Measurements from ENCODE around the gene EGR4.
A peak's percentile ranks its signal among the peaks of the same experiment; 100 is the strongest.

The EGR4 gene

GRCh38 chr2:73301636-73302035 is 8.3 kb upstream of the EGR4 start:
- Histone ChIP-seq H3K9ac (ENCODE audit: low read length in 2 of 2) (no peak overlapping the region), H3K9me3 (ENCODE audit: control insufficient read depth in 2 of 2, low read length in 2 of 2) (no peaks in the 10 kb centered on the region), H3K27me3 (ENCODE audit: control insufficient read depth in 1 of 2, insufficient read depth in 2 of 2, low read length in 2 of 2) (peaks cover 0 to 9% of the 10 kb centered on the region in 2 donors), H3K4me1 (ENCODE audit: control insufficient read depth, insufficient read depth, low read length) (no peaks in the 10 kb centered on the region), H3K4me3 (ENCODE audit: low read length in 2 of 2) (no peak overlapping the region), H3K36me3 (ENCODE audit: control insufficient read depth in 2 of 2, insufficient read depth in 2 of 2, low read length in 2 of 2) (no peaks in the 10 kb centered on the region), H3K27ac (ENCODE audit: low read length) (no peak overlapping the region)

- peaks cover under 1 to 14% of the 10 kb centered on the region in 2 donors for H3K27me3 ChIP-seq (ENCODE audit: control insufficient read depth in 1 of 2, insufficient read depth in 2 of 2, low read length in 2 of 2)
- H3K9me3 ChIP-seq (ENCODE audit: control insufficient read depth in 2 of 2, low read length in 2 of 2) = no peaks in the 10 kb centered on the region
- no peaks in the 10 kb centered on the region for H3K4me1 ChIP-seq (ENCODE audit: control insufficient read depth, insufficient read depth, low read length)
- no peaks in the 10 kb centered on the region for H3K36me3 ChIP-seq (ENCODE audit: control insufficient read depth in 2 of 2, insufficient read depth in 2 of 2, low read length in 2 of 2)
- H3K27ac ChIP-seq (ENCODE audit: low read length) = no peak overlapping the region
- H3K9ac ChIP-seq (ENCODE audit: low read length in 2 of 2) = no peak overlapping the region
- no peak overlapping the region for H3K4me3 ChIP-seq (ENCODE audit: low read length in 2 of 2)
Observed at GRCh38 chr2:73300926-73301325, 7.6 kb upstream of the EGR4 start.

GRCh38 chr2:73297586-73297985 is 4.2 kb upstream of the EGR4 start:
- no peak overlapping the region for H3K4me3 ChIP-seq (ENCODE audit: low read length in 2 of 2)
- no peak overlapping the region for H3K27ac ChIP-seq (ENCODE audit: low read length)
- peaks cover 32 to 36% of the 10 kb centered on the region in 2 donors for H3K27me3 ChIP-seq (ENCODE audit: control insufficient read depth in 1 of 2, insufficient read depth in 2 of 2, low read length in 2 of 2)
- H3K9me3 ChIP-seq (ENCODE audit: control insufficient read depth in 2 of 2, low read length in 2 of 2) = peaks cover 0 to 4% of the 10 kb centered on the region in 2 donors
- no peaks in the 10 kb centered on the region for H3K36me3 ChIP-seq (ENCODE audit: control insufficient read depth in 2 of 2, insufficient read depth in 2 of 2, low read length in 2 of 2)
- peaks cover 10% of the 10 kb centered on the region for H3K4me1 ChIP-seq (ENCODE audit: control insufficient read depth, insufficient read depth, low read length)
- no peak overlapping the region for H3K9ac ChIP-seq (ENCODE audit: low read length in 2 of 2)

GRCh38 chr2:73297151-73297559 is 3.8 kb upstream of the EGR4 start:
- no peak overlapping the region for H3K9ac ChIP-seq (ENCODE audit: low read length in 2 of 2)
- no peak overlapping the region for H3K27ac ChIP-seq (ENCODE audit: low read length)
- no peak overlapping the region for H3K4me3 ChIP-seq (ENCODE audit: low read length in 2 of 2)
- H3K4me1 ChIP-seq (ENCODE audit: control insufficient read depth, insufficient read depth, low read length) = peaks cover 13% of the 10 kb centered on the region
- H3K9me3 ChIP-seq (ENCODE audit: control insufficient read depth in 2 of 2, low read length in 2 of 2) = peaks cover 0 to 4% of the 10 kb centered on the region in 2 donors
- H3K27me3 ChIP-seq (ENCODE audit: control insufficient read depth in 1 of 2, insufficient read depth in 2 of 2, low read length in 2 of 2) = peaks cover 36 to 40% of the 10 kb centered on the region in 2 donors
- H3K36me3 ChIP-seq (ENCODE audit: control insufficient read depth in 2 of 2, insufficient read depth in 2 of 2, low read length in 2 of 2) = no peaks in the 10 kb centered on the region

- Histone ChIP-seq H3K9me3 (ENCODE audit: control insufficient read depth in 2 of 2, low read length in 2 of 2) (peaks cover 2 to 4% of the 10 kb centered on the region in 2 donors), H3K4me1 (ENCODE audit: control insufficient read depth, insufficient read depth, low read length) (peaks cover 13% of the 10 kb centered on the region), H3K36me3 (ENCODE audit: control insufficient read depth in 2 of 2, insufficient read depth in 2 of 2, low read length in 2 of 2) (no peaks in the 10 kb centered on the region), H3K9ac (ENCODE audit: low read length in 2 of 2) (no peak overlapping the region), H3K27me3 (ENCODE audit: control insufficient read depth in 1 of 2, insufficient read depth in 2 of 2, low read length in 2 of 2) (peaks cover 48 to 49% of the 10 kb centered on the region in 2 donors), H3K27ac (ENCODE audit: low read length) (no peak overlapping the region), H3K4me3 (ENCODE audit: low read length in 2 of 2) (no peak overlapping the region)
Observed at GRCh38 chr2:73295751-73296400, 2.5 kb upstream of the EGR4 start.

GRCh38 chr2:73294239-73294638 is 891 bp upstream of the EGR4 start:
- Histone ChIP-seq H3K9me3 (ENCODE audit: control insufficient read depth in 2 of 2, low read length in 2 of 2) (peaks cover 3 to 4% of the 10 kb centered on the region in 2 donors), H3K9ac (ENCODE audit: low read length in 2 of 2) (no peak overlapping the region), H3K36me3 (ENCODE audit: control insufficient read depth in 2 of 2, insufficient read depth in 2 of 2, low read length in 2 of 2) (no peaks in the 10 kb centered on the region), H3K4me1 (ENCODE audit: control insufficient read depth, insufficient read depth, low read length) (peaks cover 13% of the 10 kb centered on the region), H3K27ac (ENCODE audit: low read length) (no peak overlapping the region), H3K27me3 (ENCODE audit: control insufficient read depth in 1 of 2, insufficient read depth in 2 of 2, low read length in 2 of 2) (peaks cover 59 to 60% of the 10 kb centered on the region in 2 donors), H3K4me3 (ENCODE audit: low read length in 2 of 2) (no peak overlapping the region)

DNA sequence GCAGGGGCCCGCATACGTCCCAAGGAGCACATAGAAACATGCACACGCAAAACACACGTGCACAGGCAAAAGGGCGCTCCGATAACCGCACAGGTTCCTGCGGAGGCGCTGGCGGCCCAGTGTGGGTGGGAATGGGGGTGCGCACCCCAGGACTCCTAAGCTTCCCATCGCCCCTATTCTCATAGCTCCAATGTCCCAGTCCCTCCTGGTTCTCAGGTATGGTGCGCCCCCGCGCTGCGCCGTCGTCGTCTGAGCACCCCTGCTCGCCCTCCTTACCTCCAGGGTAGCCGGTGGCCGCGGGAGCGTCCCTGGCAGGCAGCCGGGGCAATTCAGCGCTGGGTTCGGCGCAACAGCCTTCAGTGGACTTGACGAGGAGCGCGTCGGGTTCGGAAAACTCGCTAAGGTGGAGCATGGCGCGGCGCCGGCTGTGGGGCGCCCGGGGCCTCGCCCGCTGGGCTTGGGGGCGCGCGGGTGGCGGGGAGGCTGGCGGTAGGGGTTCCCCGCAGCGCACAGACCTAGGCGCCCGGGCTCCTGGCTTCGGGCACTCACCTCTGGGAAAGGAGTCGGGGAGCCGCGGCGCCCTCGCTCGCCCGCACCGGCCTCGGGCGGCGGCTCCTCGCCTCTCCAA is 328 bp downstream of the EGR4 start:
- Histone ChIP-seq H3K4me3 (ENCODE audit: low read length in 2 of 2) (peak overlapping the region in 1 of 2 donors; percentile 69), H3K36me3 (ENCODE audit: control insufficient read depth in 2 of 2, insufficient read depth in 2 of 2, low read length in 2 of 2) (no peaks in the 10 kb centered on the region), H3K27me3 (ENCODE audit: control insufficient read depth in 1 of 2, insufficient read depth in 2 of 2, low read length in 2 of 2) (peaks cover 60 to 64% of the 10 kb centered on the region in 2 donors), H3K27ac (ENCODE audit: low read length) (no peak overlapping the region), H3K9me3 (ENCODE audit: control insufficient read depth in 2 of 2, low read length in 2 of 2) (peaks cover 3 to 4% of the 10 kb centered on the region in 2 donors), H3K9ac (ENCODE audit: low read length in 2 of 2) (no peak overlapping the region), H3K4me1 (ENCODE audit: control insufficient read depth, insufficient read depth, low read length) (peaks cover 13% of the 10 kb centered on the region)

- Histone ChIP-seq H3K27me3 (ENCODE audit: control insufficient read depth in 1 of 2, insufficient read depth in 2 of 2, low read length in 2 of 2) (peaks cover 60 to 61% of the 10 kb centered on the region in 2 donors), H3K36me3 (ENCODE audit: control insufficient read depth in 2 of 2, insufficient read depth in 2 of 2, low read length in 2 of 2) (no peaks in the 10 kb centered on the region), H3K4me3 (ENCODE audit: low read length in 2 of 2) (no peak overlapping the region), H3K4me1 (ENCODE audit: control insufficient read depth, insufficient read depth, low read length) (peaks cover 13% of the 10 kb centered on the region), H3K9me3 (ENCODE audit: control insufficient read depth in 2 of 2, low read length in 2 of 2) (peaks cover 3 to 4% of the 10 kb centered on the region in 2 donors), H3K27ac (ENCODE audit: low read length) (no peak overlapping the region), H3K9ac (ENCODE audit: low read length in 2 of 2) (no peak overlapping the region)
Observed at GRCh38 chr2:73292316-73292905, 937 bp downstream of the EGR4 start.

DNA sequence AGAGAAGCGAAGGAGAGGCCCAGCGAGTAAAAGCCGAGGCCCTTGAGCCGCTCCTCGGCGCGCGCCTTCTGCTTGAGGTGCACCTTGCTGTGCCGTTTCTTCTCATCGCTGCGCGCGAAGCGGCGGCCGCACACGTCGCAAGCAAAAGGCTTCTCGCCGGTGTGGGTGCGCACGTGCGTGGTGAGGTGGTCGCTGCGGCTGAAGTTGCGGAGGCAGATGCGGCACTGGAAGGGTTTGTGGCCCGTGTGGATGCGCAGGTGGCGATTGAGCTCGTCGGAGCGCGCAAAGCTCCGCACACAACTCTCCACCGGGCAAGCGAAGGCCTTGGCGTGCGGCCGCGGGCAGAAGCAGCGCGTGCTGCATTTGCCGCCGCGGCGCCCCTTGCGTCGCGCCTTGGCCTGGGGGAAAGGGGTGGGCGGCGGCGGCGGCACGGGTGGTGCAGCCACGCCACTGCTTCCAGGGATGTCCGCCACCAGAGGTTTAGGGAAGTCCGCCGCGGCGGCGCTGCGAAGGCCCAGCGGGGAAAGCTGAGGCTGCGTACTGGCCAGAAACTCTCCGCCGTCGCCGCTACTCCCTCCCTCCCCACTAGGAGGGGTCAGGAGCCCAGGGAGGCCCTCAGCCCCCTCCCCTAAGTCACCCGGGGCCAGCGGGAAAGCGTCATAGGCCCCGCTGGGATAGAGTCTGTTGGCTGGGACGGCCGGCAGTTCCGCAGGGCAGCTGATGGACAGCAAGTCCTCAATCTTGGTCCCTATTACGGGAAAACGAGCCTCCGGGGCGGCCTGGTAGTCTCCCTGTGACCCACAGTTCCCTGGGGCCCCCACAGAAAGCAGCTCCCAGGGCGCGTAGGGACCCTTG is 1.7 kb downstream of the EGR4 start:
- Histone ChIP-seq H3K27ac (ENCODE audit: low read length) (no peak overlapping the region), H3K4me1 (ENCODE audit: control insufficient read depth, insufficient read depth, low read length) (peaks cover 13% of the 10 kb centered on the region), H3K9ac (ENCODE audit: low read length in 2 of 2) (no peak overlapping the region), H3K9me3 (ENCODE audit: control insufficient read depth in 2 of 2, low read length in 2 of 2) (peaks cover 3 to 4% of the 10 kb centered on the region in 2 donors), H3K36me3 (ENCODE audit: control insufficient read depth in 2 of 2, insufficient read depth in 2 of 2, low read length in 2 of 2) (no peaks in the 10 kb centered on the region), H3K4me3 (ENCODE audit: low read length in 2 of 2) (peak overlapping the region in 1 of 2 donors; percentile 52), H3K27me3 (ENCODE audit: control insufficient read depth in 1 of 2, insufficient read depth in 2 of 2, low read length in 2 of 2) (peaks cover 60 to 64% of the 10 kb centered on the region in 2 donors)

DNA sequence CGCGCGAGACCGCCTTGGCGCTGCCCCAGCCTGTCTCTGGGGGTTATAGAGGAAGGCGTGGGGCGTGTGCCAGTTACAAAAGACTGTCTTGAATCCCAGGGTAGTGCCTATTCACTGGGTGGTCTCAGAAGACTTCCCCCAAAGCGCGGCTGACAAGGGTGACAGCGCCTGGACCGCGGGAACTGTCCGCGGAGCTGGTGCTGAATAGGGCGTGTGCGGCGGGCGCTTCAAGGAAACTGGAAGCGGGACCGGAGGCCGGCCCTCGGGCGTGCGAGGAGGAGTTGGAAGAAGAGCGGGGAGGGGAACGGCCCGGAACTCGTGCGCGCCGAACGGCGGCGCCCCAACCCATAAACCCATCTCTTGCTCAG is 2.3 kb downstream of the EGR4 start:
- Histone ChIP-seq H3K27ac (ENCODE audit: low read length) (no peak overlapping the region), H3K4me1 (ENCODE audit: control insufficient read depth, insufficient read depth, low read length) (peaks cover 13% of the 10 kb centered on the region), H3K4me3 (ENCODE audit: low read length in 2 of 2) (peak overlapping the region in 1 of 2 donors; percentile 52), H3K36me3 (ENCODE audit: control insufficient read depth in 2 of 2, insufficient read depth in 2 of 2, low read length in 2 of 2) (no peaks in the 10 kb centered on the region), H3K27me3 (ENCODE audit: control insufficient read depth in 1 of 2, insufficient read depth in 2 of 2, low read length in 2 of 2) (peaks cover 63 to 67% of the 10 kb centered on the region in 2 donors), H3K9me3 (ENCODE audit: control insufficient read depth in 2 of 2, low read length in 2 of 2) (peaks cover 3 to 4% of the 10 kb centered on the region in 2 donors), H3K9ac (ENCODE audit: low read length in 2 of 2) (no peak overlapping the region)
